Mesenchymal stem cell (in vitro differentiated cells and primary cell): ENCODE results near the gene TUB.

Experiments
- DNase-seq: peaks from one replicate; pipeline ENCODE4 v3.0.0-alpha.2; 2013
- H2AFZ ChIP-seq: one replicate; pipeline ENCODE4 v1.6.1; 2013; ENCODE audit warnings: low read depth, mild to moderate bottlenecking, control low read depth, inconsistent platforms, low read length, moderate library complexity
- H2AK5ac ChIP-seq: 2 replicates; pipeline ENCODE4 v1.6.1; 2013; ENCODE audit warnings: low read length, moderate library complexity, mild to moderate bottlenecking, inconsistent platforms; ENCODE audit not compliant: severe bottlenecking
- H2BK120ac ChIP-seq: one replicate; pipeline ENCODE4 v1.6.1; 2013; ENCODE audit warnings: low read depth, mild to moderate bottlenecking, inconsistent platforms, low read length, moderate library complexity
- H2BK12ac ChIP-seq, 2 experiments: one replicate each; pipeline ENCODE4 v1.6.1; 2013; ENCODE audit warnings: inconsistent platforms in 2 of 2, low read length in 2 of 2, mild to moderate bottlenecking in 2 of 2, moderate library complexity in 2 of 2, control low read depth in 1 of 2
- H2BK15ac ChIP-seq: one replicate; pipeline ENCODE4 v1.6.1; 2013; ENCODE audit warnings: mild to moderate bottlenecking, low read depth, inconsistent platforms; ENCODE audit not compliant: poor library complexity, severe bottlenecking
- H2BK5ac ChIP-seq: 2 replicates; pipeline ENCODE4 v1.6.1; 2013; ENCODE audit warnings: low read depth, mild to moderate bottlenecking, low read length, control low read depth, inconsistent platforms; ENCODE audit not compliant: poor library complexity, severe bottlenecking
- H3K14ac ChIP-seq, 2 experiments: one replicate each; pipeline ENCODE4 v1.6.1; 2013; ENCODE audit warnings: inconsistent platforms in 2 of 2, low read length in 2 of 2, control low read depth in 1 of 2, mild to moderate bottlenecking in 1 of 2, moderate library complexity in 1 of 2
- H3K18ac ChIP-seq, 2 experiments: one replicate each; pipeline ENCODE4 v1.6.1; 2013; ENCODE audit warnings: inconsistent platforms in 2 of 2, low read length in 2 of 2, control low read depth in 1 of 2, low read depth in 1 of 2, mild to moderate bottlenecking in 1 of 2
- H3K23ac ChIP-seq, 2 experiments: one replicate each; pipeline ENCODE4 v1.6.1; 2013; ENCODE audit warnings: inconsistent platforms in 2 of 2, low read length in 2 of 2, mild to moderate bottlenecking in 2 of 2, moderate library complexity in 2 of 2, control low read depth in 1 of 2
- H3K27ac ChIP-seq: 2 replicates; pipeline ENCODE4 v1.5.1; 2013; ENCODE audit warnings: mild to moderate bottlenecking, moderate library complexity, low read length, control low read depth, inconsistent platforms; ENCODE audit not compliant: poor library complexity, severe bottlenecking
- H3K27me3 ChIP-seq, 2 experiments: 2 replicates each; pipeline versions ENCODE4 v1.6.1 to v1.7.0; 2013; ENCODE audit warnings: low read length in 2 of 2, mild to moderate bottlenecking in 2 of 2, moderate library complexity in 2 of 2, control low read depth in 1 of 2, inconsistent platforms in 1 of 2; ENCODE audit not compliant: control insufficient read depth in 1 of 2, insufficient read depth in 1 of 2
- H3K36me3 ChIP-seq, 2 experiments: 2 replicates each; pipeline versions ENCODE4 v1.6.1 to v1.7.0; 2013; ENCODE audit warnings: low read length in 2 of 2, control low read depth in 1 of 2, inconsistent platforms in 1 of 2, low read depth in 1 of 2, mild to moderate bottlenecking in 1 of 2; ENCODE audit not compliant: insufficient read depth in 2 of 2, control insufficient read depth in 1 of 2
- H3K4ac ChIP-seq, 2 experiments: one replicate each; pipeline ENCODE4 v1.6.1; 2013; ENCODE audit warnings: inconsistent platforms in 2 of 2, low read length in 2 of 2, mild to moderate bottlenecking in 2 of 2, moderate library complexity in 2 of 2, control low read depth in 1 of 2, low read depth in 1 of 2
- H3K4me1 ChIP-seq: 2 replicates; pipeline ENCODE4 v1.6.1; 2013; ENCODE audit warnings: low read depth, low read length, control low read depth; ENCODE audit not compliant: control insufficient read depth, insufficient read depth
- H3K4me2 ChIP-seq: 2 replicates; pipeline ENCODE4 v1.6.1; 2013; ENCODE audit warnings: low read length, mild to moderate bottlenecking, inconsistent platforms; ENCODE audit not compliant: poor library complexity, severe bottlenecking
- H3K4me3 ChIP-seq, 2 experiments: 2 replicates each; pipeline versions ENCODE4 v1.5.1 to v1.7.0; 2013; ENCODE audit warnings: low read length in 2 of 2, mild to moderate bottlenecking in 2 of 2, control low read depth in 1 of 2, low read depth in 1 of 2; ENCODE audit not compliant: insufficient read depth in 1 of 2
- H3K79me1 ChIP-seq: replicated peaks from 2 replicates; pipeline ENCODE4 v1.6.1; 2013; ENCODE audit warnings: mild to moderate bottlenecking, control low read depth, low read length, inconsistent platforms; ENCODE audit not compliant: poor library complexity, severe bottlenecking
- H3K9ac ChIP-seq: 2 replicates; pipeline ENCODE4 v1.7.0; 2013; ENCODE audit warnings: mild to moderate bottlenecking, low read length, moderate library complexity
- H3K9me3 ChIP-seq: 2 replicates; pipeline ENCODE4 v1.7.0; 2013; ENCODE audit warnings: mild to moderate bottlenecking, low read length; ENCODE audit not compliant: control insufficient read depth
- H4K8ac ChIP-seq: one replicate; pipeline ENCODE4 v1.6.1; 2013; ENCODE audit warnings: inconsistent platforms, mild to moderate bottlenecking, low read length, moderate library complexity
- H4K91ac ChIP-seq: one replicate; pipeline ENCODE4 v1.6.1; 2013; ENCODE audit warnings: mild to moderate bottlenecking, low read length, inconsistent platforms
- WGBS: methylation state at CpG from one replicate; pipeline ENCODE4 v1.1.7; 2013; ENCODE audit warnings: mixed read lengths; 5-methylcytosine and 5-hydroxymethylcytosine counted together

The TUB gene

DNA sequence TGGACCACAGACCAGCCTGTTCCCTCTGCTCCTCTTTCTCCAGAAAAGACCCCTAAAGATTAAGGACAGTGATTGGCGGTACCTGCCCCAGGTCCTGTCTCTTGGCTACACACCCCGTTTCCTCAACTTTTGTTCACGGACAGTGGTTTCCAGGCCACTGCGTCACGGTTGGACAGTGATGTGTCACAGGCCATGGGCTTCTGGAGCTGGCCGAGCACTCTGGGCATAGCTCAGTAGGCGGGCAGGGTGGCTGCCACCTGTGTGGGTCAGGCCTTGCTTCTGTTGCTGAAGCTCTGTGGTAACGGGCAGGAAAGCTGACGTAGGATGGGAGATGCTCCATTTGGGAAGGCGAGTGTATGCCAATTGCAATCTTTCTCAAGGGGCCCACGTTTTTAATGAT lies 13.6 kb downstream of the TUB start:
- Histone ChIP-seq H3K4me3 (no peak overlapping the region), H4K91ac (no peak overlapping the region), H2BK5ac (no peak overlapping the region), H3K9me3 (no peaks in the 10 kb centered on the region), H2AK5ac (no peak overlapping the region), H4K8ac (no peak overlapping the region), H2BK12ac (no peak overlapping the region), H3K79me1 (no peaks in the 10 kb centered on the region), H3K23ac (no peak overlapping the region), H2BK15ac (no peak overlapping the region), H3K4ac (no peak overlapping the region), H3K27me3 (no peaks in the 10 kb centered on the region), H2AFZ (no peak overlapping the region), H3K4me2 (no peak overlapping the region), H3K18ac (no peak overlapping the region), H2BK120ac (no peak overlapping the region), H3K27ac (no peak overlapping the region), H3K9ac (no peak overlapping the region), H3K36me3 (peaks cover 0 to 28% of the 10 kb centered on the region in 2 experiments), H3K4me1 (no peaks in the 10 kb centered on the region), H3K14ac (no peak overlapping the region)
- DNase-seq: no peak
- 94% methylated on average over 11 of the region's 11 CpGs for WGBS

GRCh38 chr11:8095371-8095770 lies 14.4 kb downstream of the TUB start:
- Histone ChIP-seq H3K18ac (no peak overlapping the region), H4K8ac (no peak overlapping the region), H3K4me1 (no peaks in the 10 kb centered on the region), H3K9me3 (no peaks in the 10 kb centered on the region), H2BK15ac (no peak overlapping the region), H3K14ac (no peak overlapping the region), H2BK5ac (no peak overlapping the region), H2BK12ac (no peak overlapping the region), H2AK5ac (no peak overlapping the region), H3K27me3 (no peaks in the 10 kb centered on the region), H3K27ac (no peak overlapping the region), H3K36me3 (peaks cover 0 to 36% of the 10 kb centered on the region in 2 experiments), H3K4ac (no peak overlapping the region), H4K91ac (no peak overlapping the region), H3K4me3 (no peak overlapping the region), H3K4me2 (no peak overlapping the region), H3K79me1 (no peaks in the 10 kb centered on the region), H2BK120ac (no peak overlapping the region), H3K23ac (no peak overlapping the region), H3K9ac (no peak overlapping the region), H2AFZ (no peak overlapping the region)
- 95% methylated on average over 10 of the region's 12 CpGs for WGBS
- no peak for DNase-seq

- Histone ChIP-seq H4K8ac (no peak overlapping the region), H2BK12ac (no peak overlapping the region), H3K9ac (no peak overlapping the region), H3K23ac (no peak overlapping the region), H3K18ac (no peak overlapping the region), H3K4me3 (no peak overlapping the region), H2BK15ac (no peak overlapping the region), H3K9me3 (no peaks in the 10 kb centered on the region), H3K79me1 (no peaks in the 10 kb centered on the region), H3K4me1 (no peaks in the 10 kb centered on the region), H3K14ac (no peak overlapping the region), H3K27ac (no peak overlapping the region), H3K4me2 (no peak overlapping the region), H2BK5ac (no peak overlapping the region), H3K36me3 (peaks cover 0 to 41% of the 10 kb centered on the region in 2 experiments), H2BK120ac (no peak overlapping the region), H3K4ac (no peak overlapping the region), H3K27me3 (no peaks in the 10 kb centered on the region), H2AFZ (no peak overlapping the region), H4K91ac (no peak overlapping the region), H2AK5ac (no peak overlapping the region)
- 95% methylated on average over 5 of the region's 5 CpGs for WGBS
- no peak for DNase-seq
Observed at GRCh38 chr11:8095806-8096522, 15.0 kb downstream of the TUB start.

DNA sequence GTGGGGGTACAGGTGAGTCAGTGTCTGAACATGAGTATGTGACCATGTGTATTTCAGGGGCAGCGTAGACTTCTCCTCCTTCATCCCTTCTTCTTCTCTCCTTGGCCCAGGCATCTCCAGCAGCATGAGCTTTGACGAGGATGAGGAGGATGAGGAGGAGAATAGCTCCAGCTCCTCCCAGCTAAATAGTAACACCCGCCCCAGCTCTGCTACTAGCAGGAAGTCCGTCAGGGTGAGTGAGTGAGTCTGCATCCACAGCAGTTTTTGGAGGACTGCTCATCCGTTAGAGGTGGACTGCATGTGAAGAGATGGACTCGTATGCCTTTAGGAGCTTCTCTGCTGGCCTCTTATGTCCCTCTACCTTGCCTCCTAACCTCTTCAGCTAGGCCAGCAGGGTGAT lies 15.6 kb downstream of the TUB start:
- no peak overlapping the region for H3K18ac ChIP-seq
- DNase-seq: no peak

More for the DNA sequence above, 15.6 kb downstream of the TUB start:
- H3K27me3 ChIP-seq: no peaks in the 10 kb centered on the region
- no peak overlapping the region for H4K91ac ChIP-seq
- H2BK5ac ChIP-seq: no peak overlapping the region
- WGBS: 93% methylated on average over 3 of the region's 6 CpGs
- H3K27ac ChIP-seq: no peak overlapping the region
- H3K36me3 ChIP-seq: peaks cover 0 to 43% of the 10 kb centered on the region in 2 experiments
- H2AFZ ChIP-seq: no peak overlapping the region
- no peaks in the 10 kb centered on the region for H3K79me1 ChIP-seq
- no peak overlapping the region for H2AK5ac ChIP-seq
- H2BK12ac ChIP-seq: no peak overlapping the region
- no peak overlapping the region for H4K8ac ChIP-seq
- no peak overlapping the region for H3K23ac ChIP-seq
- H3K4me2 ChIP-seq: no peak overlapping the region
- H3K9ac ChIP-seq: no peak overlapping the region
- no peaks in the 10 kb centered on the region for H3K9me3 ChIP-seq
- no peak overlapping the region for H3K14ac ChIP-seq
- H3K4me3 ChIP-seq: no peak overlapping the region
- no peak overlapping the region for H3K4ac ChIP-seq
- no peaks in the 10 kb centered on the region for H3K4me1 ChIP-seq
- H2BK120ac ChIP-seq: no peak overlapping the region
- no peak overlapping the region for H2BK15ac ChIP-seq
